C4-2B (cell line): Measurements from ENCODE around the gene TLCD1.

ENCODE experiments used
- H3K27ac ChIP-seq: fragments of 450-650 bp; 2 replicates; pipeline ENCODE4 v1.5.1; 2017
- CTCF ChIP-seq: fragments of 450-650 bp; conservative IDR thresholded peaks from 2 replicates; pipeline ENCODE4 v1.5.1; 2017; ENCODE audit warnings: mild to moderate bottlenecking
- ZFX ChIP-seq: fragments of 450-650 bp; IDR thresholded peaks from 2 replicates; pipeline ENCODE4 v1.6.1; 2017

The TLCD1 gene

DNA sequence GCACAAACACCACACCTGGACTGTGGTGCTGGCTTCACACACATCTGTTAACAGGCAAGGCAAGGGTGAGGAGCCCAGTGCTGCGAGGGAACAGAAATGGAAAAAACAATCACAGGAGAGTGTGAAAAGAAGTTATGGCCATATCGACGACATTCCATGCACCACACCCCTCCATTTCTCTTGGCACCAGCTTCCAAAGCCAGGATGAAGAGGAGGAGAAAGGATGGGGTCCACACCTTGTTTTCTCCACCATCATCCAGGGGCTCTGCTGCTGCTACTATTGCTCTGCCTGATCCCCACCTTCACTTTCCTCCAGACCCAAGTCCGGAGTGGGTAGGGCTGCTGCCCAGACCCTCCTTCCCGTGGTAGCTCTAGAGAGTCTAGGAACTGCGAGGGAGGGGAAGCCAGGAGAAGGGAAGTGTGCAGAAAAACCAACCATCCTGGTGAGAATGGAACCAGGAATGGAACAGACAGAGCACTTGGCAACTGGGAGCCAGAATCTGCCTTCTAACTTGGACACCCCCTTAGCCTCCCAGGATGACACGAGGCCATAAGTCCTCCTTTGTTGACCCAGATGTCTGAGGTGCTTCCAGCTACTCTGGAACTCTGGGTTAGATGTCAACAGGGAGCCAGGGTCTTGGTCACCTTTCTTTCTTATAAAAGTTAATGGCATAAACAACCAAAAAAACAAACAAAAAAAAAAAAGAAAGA lies 13.2 kb downstream of the TLCD1 start:
- TF ChIP-seq CTCF (no peak), ZFX (no peak)
- no peak overlapping the region for H3K27ac ChIP-seq

GRCh38 chr17:28712032-28712704 lies 13.9 kb downstream of the TLCD1 start:
- H3K27ac ChIP-seq = no peak overlapping the region; the same call in 1 of the 2 replicates
- TF ChIP-seq ZFX = no peak
- no peak for TF ChIP-seq CTCF

- TF ChIP-seq CTCF (no peak), ZFX (no peak)
- H3K27ac ChIP-seq = peak within 1 kb of the TSS; percentile 57
These were observed 14.4 kb downstream of the TLCD1 start, which contains the start of gene PROCA1 for GRCh38 chr17:28711723-28712031. Gene PROCA1 (minus strand): TSS chr17:28711888. CDS start chr17:28711660, 228 bp downstream.

DNA sequence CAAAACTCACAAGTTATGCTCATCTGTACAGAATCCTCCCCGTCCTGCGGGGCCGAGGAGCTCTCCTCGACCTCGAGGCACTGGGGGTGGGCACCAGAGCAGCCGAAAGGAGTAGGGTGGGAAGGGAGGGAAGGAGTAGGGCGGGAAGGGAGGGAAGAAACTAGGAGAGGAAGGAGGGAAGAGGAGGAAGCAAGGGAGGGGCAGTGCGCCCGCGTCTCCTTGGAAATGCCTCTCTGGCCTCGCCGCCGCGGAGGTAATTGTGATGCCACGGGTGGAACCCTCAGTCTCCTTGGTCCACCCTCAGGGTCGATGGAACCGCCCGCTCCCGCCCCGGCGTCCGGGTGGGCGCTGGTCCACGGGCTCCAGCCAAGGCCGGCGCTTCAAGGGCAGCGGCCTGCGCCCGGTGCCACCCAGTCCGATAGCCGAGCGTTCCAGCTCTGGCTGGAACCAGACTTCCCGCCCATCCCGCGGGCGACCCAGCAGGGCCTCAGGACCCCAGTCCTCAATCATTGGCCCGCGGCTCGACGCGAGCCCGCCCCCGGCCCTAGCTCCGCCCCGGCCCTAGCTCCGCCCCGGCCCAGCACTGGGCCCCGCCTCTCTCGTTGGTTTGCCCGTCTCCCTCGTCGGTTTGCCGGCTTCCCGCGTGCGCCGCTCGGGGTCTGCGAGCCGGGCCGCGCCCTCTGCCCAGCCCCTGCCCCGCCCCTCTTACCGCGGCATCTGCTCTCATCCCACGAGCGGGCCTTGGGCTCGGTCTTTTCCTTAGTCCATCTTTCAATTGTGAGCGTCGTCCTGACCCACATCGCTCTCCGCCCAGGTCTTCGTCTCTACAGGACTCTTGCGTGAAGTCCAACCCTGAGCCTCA lies 14.9 kb downstream of the TLCD1 start:
- peak; percentile 28; the same call in 1 of the 2 replicates for TF ChIP-seq ZFX
- no peak for TF ChIP-seq CTCF
- peak overlapping the region; percentile 57 for H3K27ac ChIP-seq

GRCh38 chr17:28707339-28707720 lies 18.7 kb downstream of the TLCD1 start:
- no peak for TF ChIP-seq ZFX
- TF ChIP-seq CTCF = no peak

GRCh38 chr17:28706471-28707338 lies 19.3 kb downstream of the TLCD1 start:
- H3K27ac ChIP-seq = no peak overlapping the region
- TF ChIP-seq ZFX (no peak), CTCF (no peak)

More at GRCh38 chr17:28707339-28707720, 18.7 kb downstream of the TLCD1 start:
- no peak overlapping the region for H3K27ac ChIP-seq
